ENCODE results near the gene MRPL50.

DNA sequence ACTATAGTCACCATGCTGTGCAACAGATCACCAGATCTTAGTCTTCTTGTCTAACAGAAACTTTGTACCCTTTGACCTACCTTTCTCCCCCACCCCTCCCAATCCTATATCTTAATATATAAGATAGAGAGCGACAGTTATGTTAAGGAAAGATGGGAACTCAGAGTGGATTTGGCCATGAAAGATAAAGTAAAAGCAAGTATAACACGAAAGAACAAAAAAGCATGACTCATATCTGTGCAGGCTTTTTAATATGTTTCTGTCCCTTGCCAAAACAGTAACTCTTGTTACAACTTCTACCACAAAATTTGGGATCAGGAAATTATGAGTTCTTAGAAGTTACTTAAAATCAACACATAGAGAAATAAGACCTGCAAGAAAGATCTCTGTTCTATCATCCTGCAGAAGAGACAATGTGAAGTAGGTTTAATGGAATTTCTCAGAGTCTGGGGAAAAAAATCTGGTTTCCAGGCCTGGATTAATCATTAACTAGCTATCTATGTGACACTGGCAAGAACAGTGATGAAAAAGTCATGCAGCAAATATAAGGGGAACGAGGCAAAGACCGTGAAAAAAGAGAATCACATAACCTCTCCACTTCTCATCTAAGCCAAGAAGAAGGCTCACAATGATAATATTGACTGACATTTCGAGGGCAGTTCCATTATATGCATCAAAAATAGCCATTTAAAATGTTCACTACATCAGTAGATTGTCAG, 32.2 kb downstream of the MRPL50 start:
- TF ChIP-seq, protein P1, sequence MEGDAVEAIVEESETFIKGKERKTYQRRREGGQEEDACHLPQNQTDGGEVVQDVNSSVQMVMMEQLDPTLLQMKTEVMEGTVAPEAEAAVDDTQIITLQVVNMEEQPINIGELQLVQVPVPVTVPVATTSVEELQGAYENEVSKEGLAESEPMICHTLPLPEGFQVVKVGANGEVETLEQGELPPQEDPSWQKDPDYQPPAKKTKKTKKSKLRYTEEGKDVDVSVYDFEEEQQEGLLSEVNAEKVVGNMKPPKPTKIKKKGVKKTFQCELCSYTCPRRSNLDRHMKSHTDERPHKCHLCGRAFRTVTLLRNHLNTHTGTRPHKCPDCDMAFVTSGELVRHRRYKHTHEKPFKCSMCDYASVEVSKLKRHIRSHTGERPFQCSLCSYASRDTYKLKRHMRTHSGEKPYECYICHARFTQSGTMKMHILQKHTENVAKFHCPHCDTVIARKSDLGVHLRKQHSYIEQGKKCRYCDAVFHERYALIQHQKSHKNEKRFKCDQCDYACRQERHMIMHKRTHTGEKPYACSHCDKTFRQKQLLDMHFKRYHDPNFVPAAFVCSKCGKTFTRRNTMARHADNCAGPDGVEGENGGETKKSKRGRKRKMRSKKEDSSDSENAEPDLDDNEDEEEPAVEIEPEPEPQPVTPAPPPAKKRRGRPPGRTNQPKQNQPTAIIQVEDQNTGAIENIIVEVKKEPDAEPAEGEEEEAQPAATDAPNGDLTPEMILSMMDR (IDR thresholded peaks at IDR 0.05), result no peak
- TF ChIP-seq POLR2A (IDR thresholded peaks at IDR 0.05), result no peak

Measured in right lobe of liver (tissue), 4 donors.